Fibroblast of lung (primary cell): ENCODE results near the gene BAD. TPM values are rescaled to one million over a fixed set of nuclear protein-coding genes. Genes with fewer than 3 reads are reported as not detected.

ENCODE experiments used
- DNase-seq, 2 donors: peaks; one replicate each; pipeline versions ENCODE4 v3.0.0 to v3.0.0-alpha.2; 2010; ENCODE audit warnings: low read depth in 2 of 2
- H2AFZ ChIP-seq: 2 replicates; pipeline ENCODE4 v1.5.1; 2012; ENCODE audit warnings: low read length, control low read depth, inconsistent platforms
- H3K27ac ChIP-seq: 2 replicates; pipeline ENCODE4 v1.5.1; 2011; ENCODE audit warnings: low read length, control low read depth; ENCODE audit not compliant: insufficient read depth
- H3K27me3 ChIP-seq: 2 replicates; pipeline ENCODE4 v1.5.1; 2011; ENCODE audit warnings: mild to moderate bottlenecking, low read length; ENCODE audit not compliant: control insufficient read depth, insufficient read depth
- H3K36me3 ChIP-seq: 2 replicates; pipeline ENCODE4 v1.5.1; 2011; ENCODE audit warnings: low read length; ENCODE audit not compliant: control insufficient read depth, insufficient read depth
- H3K4me1 ChIP-seq: 2 replicates; pipeline ENCODE4 v1.5.1; 2011; ENCODE audit warnings: low read length; ENCODE audit not compliant: control insufficient read depth, insufficient read depth; ENCODE audit errors: extremely low read depth
- H3K4me2 ChIP-seq: 2 replicates; pipeline ENCODE4 v1.5.1; 2011; ENCODE audit warnings: low read length, control low read depth; ENCODE audit not compliant: insufficient read depth; ENCODE audit errors: extremely low read depth
- H3K4me3 ChIP-seq, 4 experiments: fragments of 200-600 bp in 1 of 4; sonication (generic) in 1 of 4; replicated peaks in 1 of 4; 2 replicates each; pipeline ENCODE4 v1.5.1; 2011 to 2016; ENCODE audit warnings: low read length in 4 of 4, low read depth in 3 of 4, mild to moderate bottlenecking in 3 of 4, control low read depth in 2 of 4, inconsistent platforms in 1 of 4, mixed read lengths in 1 of 4; ENCODE audit not compliant: insufficient read depth in 1 of 4; ENCODE audit errors: control extremely low read depth in 1 of 4
- H3K79me2 ChIP-seq: 2 replicates; pipeline ENCODE4 v1.5.1; 2012; ENCODE audit warnings: mild to moderate bottlenecking, low read length, inconsistent platforms; ENCODE audit not compliant: control insufficient read depth, insufficient read depth
- H3K9ac ChIP-seq: 2 replicates; pipeline ENCODE4 v1.5.1; 2011; ENCODE audit warnings: mild to moderate bottlenecking, low read length, control low read depth; ENCODE audit not compliant: insufficient read depth
- H3K9me3 ChIP-seq: 2 replicates; pipeline ENCODE4 v1.5.1; 2012; ENCODE audit warnings: low read depth, low read length; ENCODE audit not compliant: control insufficient read depth, insufficient read depth
- H4K20me1 ChIP-seq: 2 replicates; pipeline ENCODE4 v1.5.1; 2011; ENCODE audit warnings: low read length; ENCODE audit not compliant: control insufficient read depth, insufficient read depth; ENCODE audit errors: extremely low read depth
- EZH2 ChIP-seq: IDR thresholded peaks from 2 replicates; pipeline ENCODE4 v1.5.1; 2012; ENCODE audit warnings: low read length, control low read depth, mild to moderate bottlenecking; ENCODE audit errors: missing control alignments
- polyA plus RNA-seq, 2 donors: library from polyadenylated mRNA; depleted of rRNA in 1 of 2; stranded (reverse) in 1 of 2; unstranded in 1 of 2; fragments of >200 nt; gene quantifications; 2 replicates each; pipeline ENCODE4 v1.2.1, GENCODE V29; 2011 to 2012; ENCODE audit warnings: missing spikeins in 1 of 2
- total RNA-seq: library from RNA; depleted of rRNA; stranded (reverse); fragments of >200 nt; gene quantifications from 2 replicates; pipeline ENCODE4 v1.2.1, GENCODE V29; 2014
- TF ChIP-seq, protein P1 (sequence below), 2 donors: IDR thresholded peaks in 1 of 2; conservative IDR thresholded peaks in 1 of 2; 1 replicate in 1 of 2; 2 replicates in 1 of 2; pipeline ENCODE4 v1.5.1; 2011 to 2012; ENCODE audit warnings: low read length in 2 of 2, control low read depth in 1 of 2, inconsistent platforms in 1 of 2, low read depth in 1 of 2, mild to moderate bottlenecking in 1 of 2

The BAD gene
- total and polyA plus RNA-seq, 2 donors (not counting 1 experiment from before 2014, with no cell fraction given): 31.6 to 79.9 TPM

DNA sequence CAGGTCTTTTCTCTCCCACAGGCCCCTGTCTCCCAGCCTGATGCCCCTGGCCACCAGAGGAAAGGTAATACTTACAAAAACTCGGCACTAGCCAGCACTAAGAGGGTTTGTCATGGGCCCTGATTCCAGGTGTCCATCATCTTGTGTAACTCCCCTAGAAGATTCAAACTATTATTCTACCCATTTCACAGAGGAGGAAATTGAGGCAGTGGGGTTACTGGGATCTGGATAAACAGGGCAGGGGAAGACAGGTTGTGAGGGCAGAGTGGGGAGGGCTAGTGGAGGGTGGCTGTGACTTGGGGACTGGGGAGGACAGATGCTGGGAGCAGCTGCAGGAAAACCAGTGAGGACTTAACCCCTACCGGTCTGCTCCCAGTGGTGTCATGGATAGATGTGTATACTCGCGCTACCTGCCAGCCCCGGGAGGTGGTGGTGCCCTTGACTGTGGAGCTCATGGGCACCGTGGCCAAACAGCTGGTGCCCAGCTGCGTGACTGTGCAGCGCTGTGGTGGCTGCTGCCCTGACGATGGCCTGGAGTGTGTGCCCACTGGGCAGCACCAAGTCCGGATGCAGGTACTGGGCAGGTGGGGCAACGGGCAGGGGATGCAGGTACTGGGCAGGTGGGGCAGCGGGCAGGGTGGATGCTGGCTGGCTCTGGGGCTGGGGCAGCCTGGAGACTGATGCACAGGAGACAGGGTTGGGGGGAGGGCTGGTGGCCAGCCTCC is 48.9 kb downstream of the BAD start:
- H3K79me2 ChIP-seq: peaks cover 8% of the 10 kb centered on the region
- peaks cover 10% of the 10 kb centered on the region for H3K4me1 ChIP-seq
- H3K4me3 ChIP-seq: peak overlapping the region; percentile 54 to 76 (median 70)
- H3K27ac ChIP-seq: no peak overlapping the region
- H3K4me2 ChIP-seq: peak overlapping the region; percentile 96
- TF ChIP-seq, protein P1, sequence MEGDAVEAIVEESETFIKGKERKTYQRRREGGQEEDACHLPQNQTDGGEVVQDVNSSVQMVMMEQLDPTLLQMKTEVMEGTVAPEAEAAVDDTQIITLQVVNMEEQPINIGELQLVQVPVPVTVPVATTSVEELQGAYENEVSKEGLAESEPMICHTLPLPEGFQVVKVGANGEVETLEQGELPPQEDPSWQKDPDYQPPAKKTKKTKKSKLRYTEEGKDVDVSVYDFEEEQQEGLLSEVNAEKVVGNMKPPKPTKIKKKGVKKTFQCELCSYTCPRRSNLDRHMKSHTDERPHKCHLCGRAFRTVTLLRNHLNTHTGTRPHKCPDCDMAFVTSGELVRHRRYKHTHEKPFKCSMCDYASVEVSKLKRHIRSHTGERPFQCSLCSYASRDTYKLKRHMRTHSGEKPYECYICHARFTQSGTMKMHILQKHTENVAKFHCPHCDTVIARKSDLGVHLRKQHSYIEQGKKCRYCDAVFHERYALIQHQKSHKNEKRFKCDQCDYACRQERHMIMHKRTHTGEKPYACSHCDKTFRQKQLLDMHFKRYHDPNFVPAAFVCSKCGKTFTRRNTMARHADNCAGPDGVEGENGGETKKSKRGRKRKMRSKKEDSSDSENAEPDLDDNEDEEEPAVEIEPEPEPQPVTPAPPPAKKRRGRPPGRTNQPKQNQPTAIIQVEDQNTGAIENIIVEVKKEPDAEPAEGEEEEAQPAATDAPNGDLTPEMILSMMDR (conservative IDR thresholded peaks at IDR 0.05 in 1 of 2, IDR thresholded peaks at IDR 0.05 in 1 of 2; ENCODE audit: low read depth in 1 of 2, low read length in 2 of 2): no peak
- TF ChIP-seq EZH2: no peak
- H3K9ac ChIP-seq: no peak overlapping the region
- H3K36me3 ChIP-seq: peaks cover 13% of the 10 kb centered on the region
- H3K27me3 ChIP-seq: no peaks in the 10 kb centered on the region
- no peak overlapping the region for H2AFZ ChIP-seq
- no peak for DNase-seq
- H3K9me3 ChIP-seq: no peaks in the 10 kb centered on the region
- H4K20me1 ChIP-seq: no peaks in the 10 kb centered on the region

DNA sequence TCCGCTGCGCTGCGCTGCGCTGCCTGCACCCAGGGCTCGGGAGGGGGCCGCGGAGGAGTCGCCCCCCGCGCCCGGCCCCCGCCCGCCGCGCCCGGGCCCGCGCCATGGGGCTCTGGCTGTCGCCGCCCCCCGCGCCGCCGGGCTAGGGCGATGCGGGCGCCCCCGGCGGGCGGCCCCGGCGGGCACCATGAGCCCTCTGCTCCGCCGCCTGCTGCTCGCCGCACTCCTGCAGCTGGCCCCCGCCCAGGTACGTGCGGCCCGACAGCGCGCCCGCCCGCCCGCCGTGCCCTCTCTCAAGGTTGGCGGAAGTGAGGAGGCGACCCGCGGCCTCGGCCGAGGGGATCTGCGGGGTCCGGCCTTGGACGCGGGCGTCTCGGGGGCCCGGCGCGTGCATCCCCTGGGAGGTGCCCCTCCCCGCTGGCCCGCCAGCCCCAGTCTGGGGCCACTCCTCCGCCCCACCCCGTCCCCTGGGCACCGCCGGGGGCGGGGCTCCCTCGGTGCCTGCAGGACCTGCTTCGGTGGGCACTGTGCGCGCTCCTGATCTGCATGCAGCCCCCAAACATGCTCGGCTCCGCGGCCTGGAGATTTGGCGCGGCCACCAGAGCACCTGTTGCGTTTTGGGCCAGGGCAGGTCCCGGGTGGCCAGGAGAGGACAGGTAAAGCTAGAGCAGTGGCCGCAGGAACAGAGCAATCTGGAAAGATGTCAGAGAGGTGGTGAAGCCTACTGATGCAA is 49.7 kb downstream of the BAD start:
- TF ChIP-seq EZH2: no peak
- TF ChIP-seq, protein P1 (conservative IDR thresholded peaks at IDR 0.05 in 1 of 2, IDR thresholded peaks at IDR 0.05 in 1 of 2; ENCODE audit: low read depth in 1 of 2, low read length in 2 of 2): no peak
- Histone ChIP-seq H3K9ac (peak overlapping the region; percentile 46), H3K4me1 (peaks cover 4% of the 10 kb centered on the region), H3K27me3 (no peaks in the 10 kb centered on the region), H3K79me2 (peaks cover 8% of the 10 kb centered on the region), H4K20me1 (no peaks in the 10 kb centered on the region), H3K36me3 (peaks cover 13% of the 10 kb centered on the region), H3K4me3 (peak overlapping the region; percentile 54 to 76 (median 70)), H3K9me3 (no peaks in the 10 kb centered on the region), H2AFZ (no peak overlapping the region), H3K4me2 (peak overlapping the region; percentile 96), H3K27ac (peak overlapping the region; percentile 32)
- no peak for DNase-seq

DNA sequence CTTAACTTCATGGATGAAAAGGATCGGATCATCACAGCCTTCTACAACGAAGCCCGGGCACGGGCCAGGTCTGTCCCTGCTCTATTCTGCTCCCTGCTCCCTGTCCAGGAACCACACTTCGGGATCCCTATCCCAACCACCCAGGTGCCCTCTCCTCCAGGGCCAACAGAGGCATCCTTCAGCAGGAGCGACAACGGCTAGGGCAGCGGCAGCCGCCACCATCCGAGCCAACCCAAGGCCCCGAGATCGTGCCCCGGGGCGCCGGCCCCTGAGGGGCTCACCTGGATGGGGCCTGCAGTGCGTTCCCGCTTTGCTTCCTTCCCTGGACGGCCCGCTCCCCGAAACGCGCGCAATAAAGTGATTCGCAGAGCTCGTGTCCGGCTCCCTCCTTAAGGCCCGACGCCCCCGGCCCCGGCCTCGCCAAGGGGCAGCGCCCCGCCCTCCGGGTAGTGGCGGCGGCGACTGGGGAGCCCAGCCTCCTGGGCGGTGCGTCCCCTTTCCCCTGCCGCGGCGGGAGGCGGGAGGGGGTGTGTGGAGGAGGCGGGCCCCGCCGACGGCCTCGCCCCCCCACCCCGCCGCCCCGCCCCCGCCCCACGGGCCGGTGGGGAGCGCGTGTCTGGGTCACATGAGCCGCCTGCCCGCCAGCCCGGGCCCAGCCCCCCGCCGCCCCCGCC is 50.4 kb downstream of the BAD start, which contains the start of gene VEGFB:
VEGFB (plus strand) TSS at position 672 of the 674 bp plus-strand sequence. CDS start 250 bp downstream, outside the sequence.
- H3K36me3 ChIP-seq: peaks cover 13% of the 10 kb centered on the region
- peak within 1 kb of the TSS; percentile 96 for H3K4me2 ChIP-seq
- peaks cover 4% of the 10 kb centered on the region for H3K4me1 ChIP-seq
- H3K4me3 ChIP-seq: peak within 1 kb of the TSS; percentile 58 to 76 (median 70)
- no peak within 1 kb of the TSS for H2AFZ ChIP-seq
- DNase-seq: peak; percentile 34 to 55
- peak within 1 kb of the TSS; percentile 46 for H3K9ac ChIP-seq
- no peaks in the 10 kb centered on the region for H3K9me3 ChIP-seq
- H4K20me1 ChIP-seq: no peaks in the 10 kb centered on the region
- peaks cover 8% of the 10 kb centered on the region for H3K79me2 ChIP-seq
- H3K27me3 ChIP-seq: no peaks in the 10 kb centered on the region
- TF ChIP-seq EZH2: no peak
- TF ChIP-seq, protein P1 (conservative IDR thresholded peaks at IDR 0.05 in 1 of 2, IDR thresholded peaks at IDR 0.05 in 1 of 2; ENCODE audit: low read depth in 1 of 2, low read length in 2 of 2): no peak
- H3K27ac ChIP-seq: peak within 1 kb of the TSS; percentile 32
